NCI-H1436 (cell line): ENCODE results near the gene HAP1.
"Not testable (repeated sequence)": the region's sequence is repeated elsewhere in the genome, so short reads cannot be mapped to it uniquely, and the experiment has no call there.

Experiments
- DNase-seq: peaks from one replicate; lab custom pipeline; 2025; lab: John Stamatoyannopoulos, UW

The HAP1 gene, protein sequence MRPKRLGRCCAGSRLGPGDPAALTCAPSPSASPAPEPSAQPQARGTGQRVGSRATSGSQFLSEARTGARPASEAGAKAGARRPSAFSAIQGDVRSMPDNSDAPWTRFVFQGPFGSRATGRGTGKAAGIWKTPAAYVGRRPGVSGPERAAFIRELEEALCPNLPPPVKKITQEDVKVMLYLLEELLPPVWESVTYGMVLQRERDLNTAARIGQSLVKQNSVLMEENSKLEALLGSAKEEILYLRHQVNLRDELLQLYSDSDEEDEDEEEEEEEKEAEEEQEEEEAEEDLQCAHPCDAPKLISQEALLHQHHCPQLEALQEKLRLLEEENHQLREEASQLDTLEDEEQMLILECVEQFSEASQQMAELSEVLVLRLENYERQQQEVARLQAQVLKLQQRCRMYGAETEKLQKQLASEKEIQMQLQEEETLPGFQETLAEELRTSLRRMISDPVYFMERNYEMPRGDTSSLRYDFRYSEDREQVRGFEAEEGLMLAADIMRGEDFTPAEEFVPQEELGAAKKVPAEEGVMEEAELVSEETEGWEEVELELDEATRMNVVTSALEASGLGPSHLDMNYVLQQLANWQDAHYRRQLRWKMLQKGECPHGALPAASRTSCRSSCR

DNA sequence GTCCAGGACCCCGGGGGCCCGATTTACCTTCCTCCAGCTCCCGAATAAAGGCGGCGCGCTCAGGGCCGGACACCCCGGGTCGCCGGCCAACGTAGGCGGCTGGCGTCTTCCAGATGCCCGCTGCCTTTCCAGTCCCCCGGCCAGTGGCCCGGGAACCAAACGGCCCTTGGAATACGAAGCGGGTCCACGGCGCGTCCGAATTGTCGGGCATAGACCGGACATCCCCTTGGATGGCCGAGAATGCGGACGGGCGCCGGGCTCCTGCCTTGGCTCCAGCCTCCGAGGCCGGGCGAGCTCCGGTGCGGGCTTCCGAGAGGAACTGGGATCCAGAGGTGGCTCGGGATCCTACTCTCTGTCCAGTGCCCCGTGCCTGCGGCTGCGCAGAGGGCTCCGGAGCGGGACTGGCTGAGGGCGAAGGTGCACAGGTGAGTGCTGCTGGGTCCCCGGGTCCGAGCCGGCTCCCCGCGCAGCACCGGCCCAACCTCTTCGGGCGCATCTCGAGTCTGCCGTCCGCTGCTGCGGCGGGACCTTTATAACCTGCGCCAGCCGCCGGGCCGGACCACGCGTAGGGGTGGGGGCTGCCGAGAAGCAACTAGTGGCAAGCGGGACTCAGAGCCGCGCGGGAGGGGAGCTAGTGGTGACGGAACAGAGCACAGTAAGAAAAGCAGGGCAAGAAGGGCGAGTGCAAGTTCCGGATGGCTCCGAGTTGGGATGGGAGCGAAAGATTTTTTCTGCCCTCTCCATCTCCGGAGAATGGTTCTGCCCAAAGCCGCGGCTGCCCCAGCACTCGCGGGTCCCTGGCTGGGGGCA, at the start of gene HAP1:
Gene HAP1 (minus strand): TSS at position 505 of the 810 bp plus-strand sequence. CDS start 9 bp downstream, at position 496.
- DNase-seq = no peak

DNA sequence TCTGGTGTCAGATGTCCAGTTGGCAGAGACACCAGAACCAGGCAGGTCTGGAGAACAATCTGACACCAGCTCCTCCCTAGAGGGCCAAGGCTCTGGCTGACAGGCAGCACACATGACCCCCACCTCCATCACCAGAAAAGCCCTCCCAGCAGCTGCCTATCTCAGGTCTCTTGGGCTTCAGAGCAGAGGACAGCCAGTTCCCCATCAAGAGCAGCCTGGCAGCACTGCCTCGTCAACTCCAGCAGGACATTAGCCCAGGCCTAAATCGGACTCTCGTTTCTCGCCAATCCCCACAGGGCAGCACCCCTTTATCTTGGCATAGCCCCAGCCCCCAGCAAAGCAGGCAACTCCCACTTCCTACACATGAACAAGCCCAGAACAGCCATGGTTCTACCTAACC, 47.7 kb upstream of the HAP1 start:
- no peak for DNase-seq

DNA sequence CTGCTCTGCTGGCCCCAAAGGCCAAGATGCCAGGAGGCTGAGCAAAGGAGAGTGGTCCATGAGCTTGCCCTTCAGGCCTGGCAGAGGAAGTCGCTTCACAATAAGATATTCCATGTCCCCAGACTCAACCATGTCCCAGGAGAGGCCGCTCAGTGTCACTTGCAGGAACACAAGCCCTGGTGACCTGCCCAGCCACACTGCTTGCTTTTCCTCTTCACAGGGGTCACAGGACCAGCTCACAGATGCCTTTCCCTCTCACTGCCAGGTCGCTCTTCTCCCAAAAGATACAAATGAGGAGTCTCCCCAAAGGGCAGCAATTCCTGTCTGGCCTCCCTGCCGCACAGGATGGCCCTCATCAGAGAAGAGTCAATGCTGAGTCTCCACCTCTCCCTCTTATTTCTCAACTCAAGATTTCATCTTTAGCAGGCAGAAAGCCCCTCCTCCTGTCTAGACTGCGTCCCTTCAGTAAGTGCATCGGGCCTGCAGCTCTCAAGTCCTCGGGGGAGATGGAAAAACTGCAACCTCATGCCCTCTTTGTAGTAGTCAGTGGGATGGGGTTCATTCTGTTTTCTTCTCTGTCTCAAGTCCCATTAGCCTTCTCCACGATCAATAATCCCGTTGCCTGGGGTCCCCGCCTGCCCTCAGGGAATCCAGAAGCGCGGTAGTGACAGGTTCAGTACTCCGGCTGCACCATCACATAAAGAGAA, 47.1 kb upstream of the HAP1 start:
- DNase-seq = no peak

DNA sequence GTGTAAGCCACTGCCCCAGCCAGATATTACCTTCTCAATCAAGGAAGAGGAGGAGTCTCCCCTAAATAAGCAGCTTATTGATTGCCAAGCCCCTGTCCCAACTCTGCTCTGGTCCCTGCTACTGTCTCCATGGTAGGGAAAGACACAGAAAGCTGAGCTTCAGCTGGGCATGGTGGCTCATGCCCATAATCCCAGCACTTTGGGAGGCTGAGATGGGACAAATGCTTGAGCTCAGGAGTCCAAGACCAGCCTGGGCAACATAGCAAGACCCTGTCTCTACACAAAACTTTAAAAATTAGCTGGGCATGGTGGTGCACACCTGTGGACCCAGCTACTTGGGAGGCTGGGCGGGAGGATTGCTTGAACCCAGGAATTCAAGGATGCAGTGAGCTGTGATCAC, 45.5 kb upstream of the HAP1 start:
- no peak for DNase-seq

DNA sequence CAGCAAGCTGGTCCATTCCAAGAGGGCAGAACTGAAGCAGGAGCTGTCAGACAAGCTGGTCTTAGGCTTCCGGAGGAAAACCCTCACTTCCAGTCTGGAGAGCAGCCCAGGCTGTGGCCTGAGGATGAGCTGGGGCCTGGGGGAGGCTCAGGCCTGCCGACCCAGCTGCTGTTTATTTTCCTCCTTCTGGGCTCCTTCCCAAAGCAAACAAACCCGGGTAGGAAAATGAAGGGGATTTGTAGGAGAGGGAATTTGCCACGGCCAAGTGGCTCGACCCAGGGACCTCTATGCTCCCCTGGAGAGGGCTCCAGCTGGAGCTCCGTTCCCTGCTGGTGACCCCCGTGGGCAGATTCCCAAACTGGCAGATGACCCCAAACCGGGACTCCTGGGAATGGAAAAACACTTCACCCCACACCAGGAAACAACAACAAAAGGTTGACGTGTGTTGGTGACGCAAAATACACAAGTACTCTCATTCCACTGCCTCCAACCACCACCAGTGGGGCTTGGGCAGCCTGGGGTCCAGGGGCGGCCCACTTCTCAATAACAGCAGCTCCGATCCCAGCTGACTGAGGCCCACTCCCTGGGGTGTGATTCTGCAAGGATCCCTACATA, 43.2 kb upstream of the HAP1 start:
- DNase-seq = no peak

DNA sequence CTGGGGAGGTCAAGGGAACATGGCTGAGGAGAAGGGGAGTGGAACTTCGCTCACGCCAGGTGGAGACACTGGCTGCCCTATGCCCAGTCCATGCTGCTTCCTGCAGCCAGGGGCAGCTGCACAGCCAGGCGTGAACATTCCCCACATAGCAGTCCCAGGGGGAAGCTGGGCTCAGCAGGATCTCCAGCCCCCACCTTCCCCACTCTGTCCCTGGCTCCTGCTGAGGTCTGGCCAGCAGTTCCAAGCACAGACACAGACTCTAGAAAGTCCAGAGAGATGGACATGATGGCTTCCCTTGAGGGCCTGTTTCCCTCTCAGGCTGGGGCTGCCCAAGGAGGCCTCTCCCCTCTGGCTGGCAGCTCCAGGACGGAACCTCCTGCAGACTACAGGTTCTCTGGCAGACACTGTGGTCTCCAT, 42.7 kb upstream of the HAP1 start:
- no peak for DNase-seq

DNA sequence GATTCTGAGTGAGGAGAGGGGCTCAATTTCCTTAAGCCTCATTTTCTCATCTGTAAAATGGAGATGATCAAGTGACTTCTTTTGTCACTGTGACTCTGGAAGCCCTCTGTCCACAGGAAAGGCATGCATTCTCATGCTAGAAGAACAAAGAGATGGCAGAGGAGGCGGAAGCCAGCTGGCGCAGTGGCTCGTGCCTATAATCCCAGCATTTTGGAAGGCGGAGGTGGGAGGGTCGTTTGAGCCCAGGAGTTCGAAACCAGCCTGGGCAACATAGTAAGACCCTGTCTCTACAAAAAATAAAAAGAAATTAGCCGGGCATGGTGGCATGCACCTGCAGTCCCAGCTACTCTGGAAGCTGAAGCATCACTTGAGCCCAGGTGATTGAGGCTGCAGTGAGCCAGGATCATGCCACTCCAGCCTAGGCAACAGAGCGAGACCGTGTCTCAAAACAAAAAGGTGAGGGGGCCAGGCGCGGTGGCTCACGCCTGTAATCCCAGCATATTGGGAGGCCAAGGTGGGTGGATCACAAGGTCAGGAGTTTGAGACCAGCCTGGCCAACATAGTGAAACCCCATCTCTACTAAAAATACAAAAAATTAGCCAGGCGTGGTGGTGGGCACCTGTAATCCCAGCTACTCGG, 41.9 kb upstream of the HAP1 start:
- DNase-seq = not testable (repeated sequence)

DNA sequence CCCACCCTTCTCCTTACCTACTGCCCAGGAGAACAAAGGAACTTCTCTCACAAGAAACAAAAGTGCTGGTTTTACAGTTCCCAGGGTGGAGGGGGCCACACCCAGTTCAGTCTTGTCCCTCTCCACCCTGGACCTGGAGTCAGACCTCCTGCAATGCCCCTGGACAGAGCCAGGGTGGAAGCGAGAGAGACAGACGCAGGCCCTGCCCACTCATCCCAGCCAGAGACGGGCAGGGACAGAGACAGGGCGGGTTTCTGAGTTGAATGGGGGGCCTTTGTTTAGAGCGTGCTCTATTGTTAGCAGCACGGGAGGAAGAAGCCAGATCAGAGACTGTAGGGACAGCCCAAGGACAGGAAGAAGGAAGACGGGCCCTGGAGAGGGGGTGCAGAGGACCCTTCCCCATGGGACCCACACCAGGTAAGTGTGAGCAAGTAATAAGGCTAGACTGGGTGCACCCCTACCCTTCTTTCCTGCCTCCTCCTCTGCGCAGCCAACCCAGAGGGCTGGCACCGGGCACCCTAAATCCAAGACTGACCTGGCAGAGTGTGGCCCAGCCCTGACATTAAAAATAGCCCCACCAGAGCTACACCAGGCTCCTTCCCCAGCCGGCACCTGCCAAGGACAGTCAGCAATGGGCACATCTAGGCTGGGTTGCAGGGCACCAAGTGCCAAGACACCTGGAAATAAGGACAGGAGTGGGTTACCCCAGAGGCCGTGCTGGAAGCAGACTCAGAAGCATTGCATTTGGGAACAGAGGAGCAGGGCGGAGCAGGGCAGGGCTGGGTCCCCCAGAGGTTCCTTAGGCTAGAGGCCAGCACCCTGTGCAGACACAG, 41.2 kb upstream of the HAP1 start:
- DNase-seq = no peak

DNA sequence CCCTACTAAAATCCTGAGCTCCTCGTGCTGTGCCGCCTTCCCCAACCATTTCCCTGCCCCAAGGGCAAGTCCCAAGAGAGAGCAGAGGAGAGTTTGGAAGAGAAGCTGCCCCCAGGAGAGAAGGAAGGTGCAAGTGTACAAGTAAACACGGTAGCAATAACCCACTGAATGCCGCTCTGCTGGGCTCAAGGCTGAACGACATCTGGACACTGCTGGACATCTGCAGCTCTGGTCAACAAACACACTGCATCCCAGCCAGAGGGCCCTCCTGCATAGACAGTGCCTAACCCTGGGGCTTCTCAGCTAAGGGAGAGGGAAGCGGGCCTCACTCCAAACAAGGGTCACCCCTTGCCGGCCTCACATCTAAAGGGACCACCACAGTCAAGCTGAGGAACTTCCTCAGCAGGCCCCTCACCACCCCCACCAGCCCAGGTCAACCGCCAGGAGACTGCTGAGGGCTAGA, 39.3 kb upstream of the HAP1 start:
- no peak for DNase-seq

DNA sequence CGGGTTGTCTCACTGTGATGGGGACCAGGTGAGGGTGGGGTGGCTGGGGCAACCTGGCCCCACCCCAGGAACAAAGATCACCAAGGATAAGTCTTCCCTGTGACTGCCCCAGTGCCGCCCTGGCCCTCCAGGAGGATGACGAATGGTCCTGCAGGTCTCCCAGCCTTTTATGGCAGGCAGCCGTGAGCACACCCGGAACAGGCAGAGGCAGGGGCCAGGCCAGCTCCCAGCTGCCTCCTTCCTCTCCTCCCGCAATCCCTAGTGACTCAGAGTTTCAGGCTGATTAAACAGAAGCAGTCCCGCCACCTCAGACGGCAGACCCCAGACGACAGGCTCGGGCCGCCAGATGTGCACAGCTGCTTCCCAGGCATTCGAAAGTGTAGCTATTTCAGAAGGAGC, 38.7 kb upstream of the HAP1 start:
- DNase-seq = no peak

DNA sequence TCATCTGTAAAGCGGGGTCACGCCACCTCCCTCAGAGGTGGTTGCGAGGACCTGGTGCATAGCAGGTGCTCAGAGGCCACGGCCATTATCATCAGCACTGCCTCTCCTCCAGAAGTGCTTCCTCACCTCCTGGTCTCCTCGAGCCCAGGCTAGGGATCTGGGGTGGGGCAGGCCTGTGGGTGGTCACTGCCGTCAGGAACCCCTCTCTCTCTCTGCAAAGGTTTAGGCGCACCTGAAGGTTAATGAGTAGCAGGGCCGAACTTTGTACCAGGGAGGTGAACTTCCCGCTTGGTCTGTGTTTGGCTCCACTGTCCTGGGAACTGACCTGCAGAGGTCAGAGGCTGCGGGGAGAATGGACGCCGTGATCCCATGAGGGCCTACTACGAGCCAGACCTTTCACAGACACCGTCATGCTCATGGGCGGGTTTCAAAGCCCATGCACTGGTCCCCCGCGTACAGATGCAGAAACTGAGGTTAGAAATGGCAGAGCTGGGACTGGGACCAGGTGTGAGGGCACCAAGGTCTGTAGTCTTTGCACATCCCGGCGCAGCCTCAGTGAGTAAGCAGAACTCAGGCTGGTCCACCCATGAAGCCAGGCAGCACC, 38.2 kb upstream of the HAP1 start:
- no peak for DNase-seq

DNA sequence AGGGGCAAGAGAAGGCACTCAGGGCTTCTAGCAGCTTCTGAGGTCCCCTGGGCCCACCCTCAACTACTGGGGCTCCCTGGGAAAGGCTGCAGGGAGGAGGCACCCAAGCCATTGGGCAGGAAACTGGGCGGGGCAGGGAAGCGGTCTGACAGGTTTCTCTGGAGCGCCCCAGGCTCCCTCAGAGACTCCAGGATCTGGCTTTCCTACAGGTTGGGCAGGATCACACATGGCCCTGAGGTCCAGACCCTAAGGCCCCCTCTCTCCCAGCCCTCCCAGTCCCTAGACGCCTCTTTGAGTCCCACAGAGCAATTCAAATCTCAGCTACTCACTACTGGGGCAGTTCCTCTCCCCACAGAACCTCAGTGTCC, 37.8 kb upstream of the HAP1 start:
- no peak for DNase-seq

DNA sequence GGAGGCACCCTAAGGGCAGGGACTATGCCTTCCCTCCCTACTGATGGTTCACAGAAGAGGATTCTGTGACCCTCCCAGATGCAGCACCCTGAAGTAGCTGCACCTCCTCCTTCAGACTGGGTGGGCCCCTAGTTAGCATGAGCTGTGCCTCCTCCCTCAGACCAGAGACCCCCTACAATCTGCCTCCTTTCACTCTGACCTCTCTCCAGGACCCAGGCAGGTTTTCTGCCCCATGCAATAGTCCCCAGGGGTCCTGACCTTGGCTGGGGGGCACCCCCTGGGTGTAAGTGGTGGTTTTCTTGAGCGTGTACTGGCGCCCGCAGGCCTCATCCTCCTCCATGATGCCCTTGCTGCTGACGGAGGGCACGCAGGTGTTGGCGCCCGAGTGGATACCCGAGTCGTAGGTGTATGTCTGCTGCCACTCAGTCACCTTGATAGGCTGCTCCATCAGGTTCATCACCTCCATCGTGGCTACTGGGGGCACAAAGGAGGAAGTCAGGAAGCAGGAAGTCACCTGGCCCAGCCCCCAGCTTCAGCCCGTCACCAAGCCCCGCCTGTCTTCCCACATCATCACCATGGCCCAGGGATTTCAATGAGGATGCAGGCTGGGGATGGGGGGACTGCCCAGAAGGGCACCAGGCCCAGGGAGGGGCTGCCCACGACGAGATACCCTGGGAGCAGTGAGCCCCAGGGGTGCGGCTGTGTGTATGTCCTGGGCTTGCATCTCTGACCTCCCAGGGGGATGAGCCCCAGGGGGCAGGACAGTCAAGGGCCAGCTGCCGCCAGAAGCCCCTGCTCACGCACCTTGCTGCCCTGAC, 37.2 kb upstream of the HAP1 start:
- no peak for DNase-seq

DNA sequence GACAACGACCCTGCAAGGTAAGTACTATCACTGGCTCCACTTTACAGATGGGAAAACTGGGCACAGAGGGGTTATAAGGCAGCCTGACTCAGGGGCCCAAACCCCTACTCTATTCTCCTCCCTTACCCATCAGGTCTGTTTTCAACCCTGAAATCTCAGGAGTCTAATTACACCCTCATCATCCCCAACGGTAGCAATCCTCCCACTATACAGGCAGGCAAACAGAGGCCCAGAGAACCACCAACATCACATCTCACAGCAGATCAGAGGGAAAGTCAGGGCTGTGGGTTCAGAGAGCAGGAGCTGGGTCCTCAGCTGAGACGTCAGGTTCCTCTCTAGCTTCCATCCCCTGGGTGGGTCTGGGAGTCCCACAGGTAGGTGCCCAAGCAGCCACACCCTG, 35.5 kb upstream of the HAP1 start:
- no peak for DNase-seq

DNA sequence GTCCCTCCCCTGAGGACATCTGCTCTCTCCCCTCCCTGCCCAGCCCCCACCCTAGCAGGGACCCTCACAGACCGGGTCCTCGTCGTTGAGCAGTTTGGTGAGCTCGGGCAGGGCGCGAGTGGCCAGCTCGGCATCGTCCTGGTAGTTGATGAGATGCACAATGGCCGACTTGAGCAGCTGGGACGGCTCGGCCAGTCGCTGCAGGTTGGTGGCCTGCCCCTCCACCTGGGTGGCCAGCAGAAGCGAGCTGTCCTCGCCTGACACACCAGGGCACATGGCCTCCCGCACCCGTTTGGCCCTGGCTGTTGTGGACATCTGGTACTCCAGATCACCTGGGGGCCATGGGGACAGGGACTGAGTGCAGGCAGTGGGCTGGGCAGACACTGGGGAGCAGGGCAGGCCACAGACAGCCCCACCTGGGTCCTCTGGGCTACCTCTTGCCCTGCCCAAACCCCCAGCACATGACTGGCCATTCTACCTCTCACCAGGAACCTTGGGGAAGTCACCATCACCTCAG, 35.0 kb upstream of the HAP1 start:
- no peak for DNase-seq

DNA sequence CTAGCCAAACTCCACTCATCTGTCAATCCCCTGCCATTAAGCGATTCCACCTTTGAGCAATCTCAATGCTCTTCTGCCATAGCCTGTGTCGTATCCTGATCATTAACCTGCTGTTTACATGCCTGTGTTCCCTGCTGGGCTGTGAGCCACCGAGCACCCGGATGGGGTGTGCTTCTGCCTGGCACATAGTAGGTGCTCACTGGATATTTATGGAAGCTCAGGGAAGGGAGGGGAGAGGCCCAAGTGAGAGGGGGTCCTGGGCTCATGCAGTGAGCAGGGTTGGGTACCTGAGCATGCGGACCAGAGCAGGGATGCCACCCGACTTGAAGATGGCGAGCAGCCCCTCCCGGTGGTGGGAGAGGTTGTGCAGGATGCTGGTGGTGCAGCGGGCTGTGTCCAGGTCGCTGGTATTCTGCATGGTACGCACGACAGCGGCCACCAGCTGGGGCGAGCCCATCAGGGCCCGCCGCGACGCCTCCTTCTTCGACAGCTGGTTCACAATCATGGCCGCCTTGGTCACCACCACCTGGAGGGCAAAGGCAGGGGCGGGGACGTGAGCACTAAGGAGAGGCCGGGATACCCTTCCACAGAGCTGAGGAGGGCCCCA, 34.3 kb upstream of the HAP1 start:
- DNase-seq = no peak

DNA sequence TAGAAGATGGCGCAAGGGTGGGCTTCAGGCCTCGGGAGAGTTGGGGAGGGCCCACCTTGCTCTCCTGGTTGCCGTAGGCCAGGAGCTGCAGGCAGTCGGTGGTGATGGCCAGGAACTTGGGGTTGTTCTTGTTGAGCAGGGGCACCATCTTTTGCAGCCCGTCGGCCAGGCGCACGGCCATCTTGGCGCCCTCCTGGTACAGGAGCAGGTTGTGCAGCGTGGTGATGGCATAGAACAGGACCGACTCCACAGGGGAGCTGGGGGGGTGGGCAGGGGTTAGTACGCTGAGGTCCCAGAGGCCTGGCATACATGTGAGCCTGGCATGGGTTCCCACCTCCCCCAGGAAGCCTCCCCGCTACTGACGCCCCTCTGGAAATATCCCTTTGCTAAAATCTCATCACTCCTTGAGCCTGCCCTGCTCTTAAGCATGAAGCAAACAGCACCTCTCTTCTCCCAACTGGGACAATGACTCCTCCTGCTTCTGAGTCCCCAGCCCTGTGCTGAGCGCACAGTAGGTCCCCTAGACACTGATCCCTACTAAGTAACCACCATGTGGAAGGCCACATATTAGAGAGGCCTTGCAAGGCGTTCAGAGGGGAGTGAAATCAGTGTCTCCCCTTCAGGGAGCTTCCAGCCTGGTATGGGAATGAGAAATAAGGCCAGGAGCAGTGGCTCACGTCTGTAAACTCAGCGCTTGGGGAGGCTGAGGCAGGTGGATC, 33.0 kb upstream of the HAP1 start:
- DNase-seq = no peak

DNA sequence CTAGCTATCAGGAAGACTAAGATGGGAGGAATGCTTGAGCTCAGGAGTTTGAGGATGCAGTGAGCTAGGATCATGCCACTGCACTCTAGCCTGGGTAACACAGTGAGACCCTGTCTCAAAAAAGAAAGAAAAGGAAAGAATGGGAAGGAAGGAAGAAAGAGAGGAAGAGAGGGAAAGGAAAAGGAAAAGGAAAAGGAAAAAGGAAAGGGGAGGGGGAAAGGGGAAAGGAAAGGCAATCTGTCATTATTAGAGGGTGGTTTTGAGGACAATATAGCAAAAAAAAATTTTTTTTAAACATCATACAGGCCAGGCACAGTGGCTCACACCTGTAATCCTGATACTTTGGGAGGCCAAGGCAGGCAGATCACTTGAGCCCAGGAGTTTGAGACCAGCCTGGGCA, 31.7 kb upstream of the HAP1 start:
- DNase-seq = no peak
